Memory B cell (primary cell): Measurements from ENCODE around the gene ZYG11B.
"Not testable (repeated sequence)": the region's sequence is repeated elsewhere in the genome, so short reads cannot be mapped to it uniquely, and the experiment has no call there.

Source experiments
- ATAC-seq: fragments of 150-1000 bp; cut with Tn5 transposase; 2 replicates; pipeline ENCODE4 v1.10.0; 2021; ENCODE audit warnings: low read depth, mild to moderate bottlenecking, moderate library complexity
- DNase-seq, 2 donors: peaks; one replicate each; pipeline ENCODE4 v3.0.0; 2022; ENCODE audit warnings: low spot score in 2 of 2
- H3K27ac Mint-ChIP-seq: one replicate; pipeline ENCODE4 v1.8.0; 2022; ENCODE audit warnings: mild to moderate bottlenecking, moderate library complexity, mixed read lengths
- H3K27me3 Mint-ChIP-seq: one replicate; pipeline ENCODE4 v1.8.0; 2022; ENCODE audit warnings: mixed read lengths
- H3K36me3 Mint-ChIP-seq: one replicate; pipeline ENCODE4 v1.8.0; 2022; ENCODE audit warnings: mild to moderate bottlenecking, mixed read lengths
- H3K4me1 Mint-ChIP-seq: one replicate; pipeline ENCODE4 v1.8.0; 2022; ENCODE audit warnings: mixed read lengths
- H3K4me3 Mint-ChIP-seq: one replicate; pipeline ENCODE4 v1.8.0; 2022; ENCODE audit warnings: mild to moderate bottlenecking, moderate library complexity, mixed read lengths
- H3K9me3 Mint-ChIP-seq: one replicate; pipeline ENCODE4 v1.8.0; 2022; ENCODE audit warnings: mixed read lengths

ZYG11B gene

DNA sequence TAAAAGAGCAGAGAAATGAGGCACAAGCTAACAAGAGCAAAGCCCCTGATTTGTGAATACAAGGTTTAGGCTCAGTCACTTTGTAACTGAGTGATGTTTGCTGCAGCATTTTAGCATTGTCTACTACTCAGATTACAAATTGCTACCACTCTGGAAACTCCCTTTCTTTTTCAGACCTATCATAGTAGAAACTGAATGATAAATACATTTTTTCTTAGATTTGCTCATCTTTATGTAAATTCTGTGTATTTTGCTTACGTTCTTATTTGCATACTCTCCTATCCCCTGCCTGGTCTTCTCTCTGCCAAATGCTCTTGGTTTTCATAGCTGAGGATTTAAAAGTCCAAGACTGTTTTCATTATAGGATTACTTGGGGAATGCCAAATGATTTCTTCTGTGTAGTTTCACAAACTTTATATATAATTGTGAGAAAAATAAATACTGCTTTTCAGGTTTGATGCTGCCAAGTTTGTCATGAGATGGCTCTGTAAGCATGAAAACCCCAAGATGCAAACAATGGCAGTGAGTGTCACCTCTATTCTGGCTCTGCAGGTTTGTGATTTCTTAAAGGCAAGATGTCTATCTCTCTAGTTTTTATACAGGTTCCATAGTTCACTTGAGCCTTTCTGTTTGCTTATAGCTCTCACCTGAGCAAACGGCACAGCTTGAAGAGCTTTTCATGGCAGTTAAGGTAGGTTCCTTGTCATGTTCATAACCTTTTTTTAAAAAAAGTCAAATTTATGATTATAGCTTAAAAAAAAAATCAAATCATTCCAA lies 141.0 kb downstream of the ZYG11B start:
- Mint-ChIP-seq H3K9me3 (no peaks in the 10 kb centered on the region), H3K27me3 (peaks cover 2% of the 10 kb centered on the region), H3K36me3 (no peaks in the 10 kb centered on the region), H3K4me3 (no peak overlapping the region), H3K27ac (peak overlapping the region; percentile 24), H3K4me1 (no peaks in the 10 kb centered on the region)
- DNase-seq (no peak), ATAC-seq (peak; percentile 74)

DNA sequence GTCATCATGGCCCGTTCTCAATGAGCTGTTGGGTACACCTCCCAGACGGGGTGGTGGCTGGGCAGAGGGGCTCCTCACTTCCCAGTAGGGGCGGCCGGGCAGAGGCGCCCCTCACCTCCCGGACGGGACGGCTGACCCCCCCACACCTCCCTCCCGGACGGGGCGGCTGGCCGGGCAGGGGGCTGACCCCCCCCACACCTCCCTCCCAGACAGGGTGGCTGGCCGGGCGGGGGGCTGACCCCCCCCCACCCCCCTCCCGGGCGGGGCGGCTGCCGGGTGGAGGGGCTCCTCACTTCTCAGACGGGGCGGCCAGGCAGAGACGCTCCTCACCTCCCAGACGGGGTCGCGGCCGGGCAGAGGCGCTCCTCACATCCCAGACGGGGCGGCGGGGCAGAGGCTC lies 143.5 kb downstream of the ZYG11B start:
- not testable (repeated sequence) for H3K4me3 Mint-ChIP-seq, H3K36me3 Mint-ChIP-seq, ATAC-seq, H3K27ac Mint-ChIP-seq, H3K9me3 Mint-ChIP-seq, DNase-seq, H3K4me1 Mint-ChIP-seq, H3K27me3 Mint-ChIP-seq

DNA sequence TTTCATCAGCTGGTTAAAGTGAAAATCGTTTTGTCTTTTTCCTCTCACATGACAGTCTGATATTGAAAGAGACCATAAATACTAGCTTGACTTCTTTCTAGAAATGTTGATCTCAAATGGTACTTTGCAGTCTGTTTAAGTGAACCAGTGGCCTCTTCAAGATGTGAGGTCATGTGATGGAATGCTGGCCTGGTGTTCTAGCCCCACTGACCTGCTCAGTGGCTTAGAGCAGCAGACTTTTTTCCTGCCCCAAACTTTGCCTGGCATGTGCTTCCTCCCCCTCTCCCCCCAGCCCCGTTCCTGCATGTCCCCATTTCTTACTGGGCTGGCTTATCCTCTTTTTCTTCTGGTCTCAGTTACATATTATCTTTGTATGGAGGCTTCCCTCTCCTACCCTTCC lies 150.6 kb downstream of the ZYG11B start:
- DNase-seq (no peak), ATAC-seq (no peak)
- Mint-ChIP-seq H3K4me3 (no peak overlapping the region), H3K27me3 (no peaks in the 10 kb centered on the region), H3K27ac (no peak overlapping the region), H3K4me1 (no peaks in the 10 kb centered on the region), H3K9me3 (no peaks in the 10 kb centered on the region), H3K36me3 (no peaks in the 10 kb centered on the region)
